OCI-LY1 (cell line): Measurements from ENCODE around the gene ST3GAL5.

Experiments used
- H2AFZ ChIP-seq: fragments of 200-600 bp; sonication (generic), shearing (Covaris generic); 2 replicates; pipeline ENCODE4 v1.6.0; 2014; ENCODE audit warnings: antibody characterized with exemption, mild to moderate bottlenecking, low read length
- H3F3A ChIP-seq: fragments of 200-600 bp; sonication (generic), shearing (Covaris generic); 2 replicates; pipeline ENCODE4 v1.6.0; 2014; ENCODE audit warnings: mild to moderate bottlenecking, antibody characterized with exemption, low read length, moderate library complexity; ENCODE audit not compliant: insufficient read depth
- H3K27ac ChIP-seq: fragments of 200-600 bp; sonication (generic); 2 replicates; pipeline ENCODE4 v1.5.1; 2014; ENCODE audit warnings: low read length, mixed run types, mild to moderate bottlenecking, low read depth; ENCODE audit not compliant: poor library complexity, severe bottlenecking
- H3K27me3 ChIP-seq: fragments of 200-600 bp; sonication (generic); 2 replicates; pipeline ENCODE4 v1.6.0; 2014; ENCODE audit warnings: antibody characterized with exemption, mild to moderate bottlenecking, low read length, moderate library complexity; ENCODE audit not compliant: insufficient read depth
- H3K36me3 ChIP-seq: fragments of 200-600 bp; sonication (generic); 2 replicates; pipeline ENCODE4 v1.6.1; 2014; ENCODE audit warnings: mild to moderate bottlenecking, antibody characterized with exemption, low read length, moderate library complexity, mixed read lengths; ENCODE audit not compliant: insufficient read depth
- H3K4me1 ChIP-seq: fragments of 200-600 bp; sonication (generic); 2 replicates; pipeline ENCODE4 v1.5.1; 2014; ENCODE audit warnings: mild to moderate bottlenecking, low read length, moderate library complexity; ENCODE audit not compliant: insufficient read depth, severe bottlenecking
- H3K4me2 ChIP-seq: fragments of 200-600 bp; sonication (generic), shearing (Covaris generic); 2 replicates; pipeline ENCODE4 v1.6.1; 2014; ENCODE audit warnings: low read length
- H3K4me3 ChIP-seq: fragments of 200-600 bp; sonication (generic); 2 replicates; pipeline ENCODE4 v1.5.1; 2014; ENCODE audit warnings: low read length, low read depth, mild to moderate bottlenecking, mixed read lengths; ENCODE audit not compliant: poor library complexity, severe bottlenecking
- H3K79me2 ChIP-seq: fragments of 200-600 bp; shearing (Covaris generic); 2 replicates; pipeline ENCODE4 v1.6.1; 2016; ENCODE audit warnings: mixed run types, low read length, mixed read lengths; ENCODE audit not compliant: insufficient read depth
- H3K9ac ChIP-seq: fragments of 200-600 bp; sonication (generic), shearing (Covaris generic); 2 replicates; pipeline ENCODE4 v1.6.1; 2014; ENCODE audit warnings: mild to moderate bottlenecking, low read length, mixed read lengths
- H3K9me2 ChIP-seq: fragments of 200-600 bp; sonication (generic), shearing (Covaris generic); 2 replicates; pipeline ENCODE4 v1.6.1; 2014; ENCODE audit warnings: low read depth, mild to moderate bottlenecking, low read length, mixed read lengths
- H3K9me3 ChIP-seq: fragments of 200-600 bp; shearing (Covaris generic); 2 replicates; pipeline ENCODE4 v1.6.1; 2014; ENCODE audit warnings: low read length, mixed read lengths
- H4K20me1 ChIP-seq: fragments of 200-600 bp; sonication (generic), shearing (Covaris generic); 2 replicates; pipeline ENCODE4 v1.6.0; 2016; ENCODE audit warnings: mild to moderate bottlenecking, low read length; ENCODE audit not compliant: insufficient read depth
- CTCF ChIP-seq: fragments of 200-600 bp; sonication (generic), shearing (Covaris generic); IDR thresholded peaks from 2 replicates; pipeline ENCODE4 v1.5.1; 2017; ENCODE audit warnings: mild to moderate bottlenecking, antibody characterized with exemption, low read length, moderate library complexity, mixed read lengths
- EZH2 ChIP-seq: fragments of 200-600 bp; sonication (generic), shearing (Covaris generic); IDR thresholded peaks from 2 replicates; pipeline ENCODE4 v1.8.0; 2017; ENCODE audit warnings: borderline replicate concordance, mixed run types, mild to moderate bottlenecking, antibody characterized with exemption, low read length, moderate library complexity, mixed read lengths

ST3GAL5 gene

GRCh38 chr2:85902496-85902895, 13.7 kb upstream of the ST3GAL5 start:
- Histone ChIP-seq H3K27me3 (peaks cover 3% of the 10 kb centered on the region; the same call in 1 of the 2 replicates), H3F3A (no peaks in the 10 kb centered on the region), H3K9me3 (peaks cover 4% of the 10 kb centered on the region; the same call in 1 of the 2 replicates), H3K9me2 (no peaks in the 10 kb centered on the region), H3K4me1 (no peaks in the 10 kb centered on the region), H3K4me3 (no peak overlapping the region), H4K20me1 (no peaks in the 10 kb centered on the region), H3K9ac (no peak overlapping the region), H3K79me2 (no peaks in the 10 kb centered on the region), H3K4me2 (no peak overlapping the region), H3K36me3 (no peaks in the 10 kb centered on the region), H2AFZ (no peak overlapping the region), H3K27ac (no peak overlapping the region)
- TF ChIP-seq CTCF: no peak

- TF ChIP-seq EZH2: no peak
- no peak for TF ChIP-seq CTCF
- H3K4me3 ChIP-seq: no peak overlapping the region
- H3K79me2 ChIP-seq: no peaks in the 10 kb centered on the region
- no peaks in the 10 kb centered on the region for H3F3A ChIP-seq
- no peaks in the 10 kb centered on the region for H3K4me1 ChIP-seq
- H3K4me2 ChIP-seq: no peak overlapping the region
- H3K9ac ChIP-seq: no peak overlapping the region
- peaks cover 3% of the 10 kb centered on the region; the same call in 1 of the 2 replicates for H3K27me3 ChIP-seq
- H3K9me3 ChIP-seq: peaks cover 4% of the 10 kb centered on the region; the same call in 1 of the 2 replicates
- no peaks in the 10 kb centered on the region for H4K20me1 ChIP-seq
- no peaks in the 10 kb centered on the region for H3K36me3 ChIP-seq
- no peak overlapping the region for H3K27ac ChIP-seq
- H3K9me2 ChIP-seq: no peaks in the 10 kb centered on the region
- H2AFZ ChIP-seq: no peak overlapping the region
Observed at GRCh38 chr2:85901155-85901554, 12.4 kb upstream of the ST3GAL5 start.

GRCh38 chr2:85900366-85900765, 11.6 kb upstream of the ST3GAL5 start:
- no peaks in the 10 kb centered on the region for H4K20me1 ChIP-seq
- no peak overlapping the region for H2AFZ ChIP-seq
- no peak overlapping the region for H3K9ac ChIP-seq
- no peak overlapping the region for H3K4me2 ChIP-seq
- H3K36me3 ChIP-seq: no peaks in the 10 kb centered on the region
- peaks cover 3% of the 10 kb centered on the region; the same call in 1 of the 2 replicates for H3K27me3 ChIP-seq
- H3K9me2 ChIP-seq: no peaks in the 10 kb centered on the region
- peaks cover 4% of the 10 kb centered on the region; the same call in 1 of the 2 replicates for H3K9me3 ChIP-seq
- TF ChIP-seq EZH2 (no peak), CTCF (no peak)
- no peaks in the 10 kb centered on the region for H3F3A ChIP-seq
- no peak overlapping the region for H3K27ac ChIP-seq
- H3K4me3 ChIP-seq: no peak overlapping the region
- no peaks in the 10 kb centered on the region for H3K79me2 ChIP-seq
- H3K4me1 ChIP-seq: no peaks in the 10 kb centered on the region
